HCT116 (cell line): ENCODE data around the gene REG1B. TPM values are rescaled to one million over a fixed set of nuclear protein-coding genes. Genes with fewer than 3 reads are reported as not detected.

Experiments
- ATAC-seq: fragments of 200-7000 bp; cut with Tn5 transposase; 2 replicates; pipeline ENCODE4 v1.9.1; 2020; ENCODE audit warnings: mild to moderate bottlenecking, moderate library complexity
- BruUV-seq: library from RNA; stranded (reverse); fragments of 400-500 nt; replicated peaks from 2 replicates; lab custom pipeline; 2021; lab: Mats Ljungman, UMichigan
- CTCF ChIA-PET: fragments of 300-600 bp; sonication (Branson Sonifier 250); formaldehyde crosslinking; loops from one replicate; lab custom pipeline; 2021; ENCODE audit warnings: antibody characterized with exemption; lab: Charles Lee
- POLR2A ChIA-PET: fragments of 300-600, 350-600 bp; sonication (Branson Sonifier 250); formaldehyde crosslinking; loops from one replicate; lab custom pipeline; 2021; ENCODE audit warnings: antibody characterized with exemption; lab: Charles Lee
- RAD21 ChIA-PET, 2 experiments: fragments of 300-600 bp; sonication (Branson Sonifier 250); formaldehyde crosslinking; loops; one replicate each; lab custom pipeline; 2023; ENCODE audit warnings: low total read pairs in 2 of 2; ENCODE audit not compliant: uncharacterized antibody in 2 of 2, unreplicated experiment in 2 of 2, low non-redundant PET in 1 of 2; lab: Charles Lee
- DNase-seq: peaks from one replicate; pipeline ENCODE4 v3.0.0-alpha.2; 2010; ENCODE audit warnings: low read depth, low spot score
- H2AFZ ChIP-seq: fragments of 200-600 bp; shearing (Covaris generic), sonication (generic); 2 replicates; pipeline ENCODE4 v1.6.1; 2017; ENCODE audit warnings: low read depth, mixed run types, mixed read lengths, antibody characterized with exemption, low read length; ENCODE audit not compliant: poor library complexity, severe bottlenecking
- H3K27ac ChIP-seq: 2 replicates; pipeline ENCODE4 v1.5.1; 2012; ENCODE audit warnings: low read depth, low read length
- H3K27me3 ChIP-seq: fragments of 200-600 bp; sonication (generic); 2 replicates; pipeline ENCODE4 v1.6.1; 2016; ENCODE audit warnings: mixed run types, low read length, mixed read lengths; ENCODE audit not compliant: insufficient read depth
- H3K36me3 ChIP-seq, 2 experiments: fragments of 200-500 bp in 1 of 2; fragments of 200-600 bp in 1 of 2; sonication (Bioruptor generic) in 1 of 2; sonication (generic) in 1 of 2; 2 replicates each; pipeline versions ENCODE4 v1.5.1 to v1.6.1; 2014 to 2016; ENCODE audit warnings: low read length in 2 of 2, inconsistent platforms in 1 of 2, mixed read lengths in 1 of 2, mixed run types in 1 of 2; ENCODE audit not compliant: insufficient read depth in 2 of 2, control insufficient read depth in 1 of 2
- H3K4me1 ChIP-seq, 2 experiments: fragments of 200-600 bp in 1 of 2; sonication (generic) in 1 of 2; 2 replicates each; pipeline versions ENCODE4 v1.5.1 to v1.6.1; 2012 to 2017; ENCODE audit warnings: low read length in 2 of 2, inconsistent platforms in 1 of 2, mild to moderate bottlenecking in 1 of 2, mixed read lengths in 1 of 2, mixed run types in 1 of 2, moderate library complexity in 1 of 2; ENCODE audit not compliant: insufficient read depth in 2 of 2, control insufficient read depth in 1 of 2
- H3K4me2 ChIP-seq: fragments of 200-600 bp; sonication (generic); 2 replicates; pipeline ENCODE4 v1.6.1; 2017; ENCODE audit warnings: mixed run types, low read length, mixed read lengths
- H3K4me3 ChIP-seq, 2 experiments: fragments of 200-600 bp in 1 of 2; sonication (generic) in 1 of 2; replicated peaks in 1 of 2; 2 replicates each; pipeline ENCODE4 v1.5.1; 2011 to 2016; ENCODE audit warnings: low read length in 2 of 2, control low read depth in 1 of 2, low read depth in 1 of 2, mild to moderate bottlenecking in 1 of 2, mixed read lengths in 1 of 2, mixed run types in 1 of 2
- H3K79me2 ChIP-seq: fragments of 200-600 bp; sonication (generic); 2 replicates; pipeline ENCODE4 v1.6.1; 2017; ENCODE audit warnings: mild to moderate bottlenecking, mixed run types, low read length, moderate library complexity, mixed read lengths; ENCODE audit not compliant: insufficient read depth
- H3K9ac ChIP-seq: fragments of 200-600 bp; sonication (generic); 2 replicates; pipeline ENCODE4 v1.6.1; 2016; ENCODE audit warnings: low read length, mixed read lengths
- H3K9me2 ChIP-seq: fragments of 200-600 bp; sonication (generic), shearing (Covaris generic); 2 replicates; pipeline ENCODE4 v1.6.1; 2017; ENCODE audit warnings: mixed run types, mild to moderate bottlenecking, moderate library complexity; ENCODE audit not compliant: insufficient read depth
- H3K9me3 ChIP-seq, 2 experiments: fragments of 200-500 bp in 1 of 2; fragments of 200-600 bp in 1 of 2; sonication (Bioruptor generic) in 1 of 2; sonication (generic) in 1 of 2; 2 replicates each; pipeline ENCODE4 v1.6.1; 2014 to 2017; ENCODE audit warnings: low read length in 2 of 2, mixed read lengths in 2 of 2, inconsistent platforms in 1 of 2, low read depth in 1 of 2, mild to moderate bottlenecking in 1 of 2, mixed run types in 1 of 2, moderate library complexity in 1 of 2; ENCODE audit not compliant: control insufficient read depth in 1 of 2, insufficient read depth in 1 of 2
- H4K20me1 ChIP-seq: fragments of 200-600 bp; sonication (generic), shearing (Covaris generic); 2 replicates; pipeline ENCODE4 v1.6.1; 2017; ENCODE audit warnings: mixed run types, mild to moderate bottlenecking, moderate library complexity; ENCODE audit not compliant: insufficient read depth
- CBX3 ChIP-seq: IDR thresholded peaks from 2 replicates; pipeline ENCODE4 v1.6.1; 2012; ENCODE audit warnings: low read depth
- CEBPB ChIP-seq: IDR thresholded peaks from 2 replicates; pipeline ENCODE4 v1.6.1; 2012; ENCODE audit warnings: low read depth
- EZH2 ChIP-seq: fragments of 200-600 bp; sonication (generic); IDR thresholded peaks from 2 replicates; pipeline ENCODE4 v1.6.1; 2017; ENCODE audit warnings: antibody characterized with exemption, mixed run types
- EZH2phosphoT487 ChIP-seq: fragments of 200-600 bp; IDR thresholded peaks from 2 replicates; pipeline ENCODE4 v1.6.1; 2018; ENCODE audit warnings: antibody characterized with exemption, borderline replicate concordance
- FOSL1 ChIP-seq: IDR thresholded peaks from 2 replicates; pipeline ENCODE4 v1.6.1; 2012; ENCODE audit warnings: low read depth
- JUND ChIP-seq: IDR thresholded peaks from 2 replicates; pipeline ENCODE4 v1.6.1; 2012
- POLR2AphosphoS5 ChIP-seq: IDR thresholded peaks from 2 replicates; pipeline ENCODE4 v1.6.1; 2011; ENCODE audit warnings: mild to moderate bottlenecking, low read depth, low read length, moderate library complexity
- RAD21 ChIP-seq: IDR thresholded peaks from 2 replicates; pipeline ENCODE4 v1.6.1; 2012; ENCODE audit warnings: low read depth, mild to moderate bottlenecking
- SIN3A ChIP-seq: IDR thresholded peaks from 2 replicates; pipeline ENCODE4 v1.6.1; 2012; ENCODE audit warnings: low read depth
- SP1 ChIP-seq: IDR thresholded peaks from 2 replicates; pipeline ENCODE4 v1.6.1; 2012; ENCODE audit warnings: low read depth
- SRF ChIP-seq: IDR thresholded peaks from 2 replicates; pipeline ENCODE4 v1.6.1; 2012; ENCODE audit warnings: low read depth
- TCF7L2 ChIP-seq: IDR thresholded peaks from 2 replicates; pipeline ENCODE4 v1.7.0; 2011; ENCODE audit warnings: borderline replicate concordance, inconsistent platforms; ENCODE audit not compliant: insufficient read depth, insufficient read length; ENCODE audit errors: extremely low read depth
- ZFX ChIP-seq: fragments of 450-650 bp; IDR thresholded peaks from 2 replicates; pipeline ENCODE4 v1.6.1; 2017
- ZNF274 ChIP-seq: fragments of 200-500 bp; sonication (Bioruptor generic); IDR thresholded peaks from 2 replicates; pipeline ENCODE4 v1.6.1; 2014; ENCODE audit warnings: mild to moderate bottlenecking, low read depth, low read length, inconsistent platforms
- intact Hi-C: fragments of 100-400 bp; cut with micrococcal nuclease; formaldehyde crosslinking; loops from 2 replicates; pipeline ENCODE4 v1.10.0; 2022
- total RNA-seq: library from RNA; stranded (reverse); gene quantifications from one replicate; pipeline ENCODE4 v1.2.1, GENCODE V29; 2021; ENCODE audit not compliant: unreplicated experiment
- TF ChIP-seq, protein P1 (sequence below), 3 experiments: fragments of 200-600 bp in 1 of 3; sonication (generic) in 1 of 3; IDR thresholded peaks in 2 of 3; conservative IDR thresholded peaks in 1 of 3; 2 replicates each; pipeline ENCODE4 v1.5.1; 2012 to 2017; ENCODE audit warnings: low read depth in 2 of 3, low read length in 2 of 3, antibody characterized with exemption in 1 of 3, borderline replicate concordance in 1 of 3, control low read depth in 1 of 3, mild to moderate bottlenecking in 1 of 3, mixed read lengths in 1 of 3, mixed run types in 1 of 3, moderate library complexity in 1 of 3; ENCODE audit not compliant: insufficient read depth in 1 of 3
- TF ChIP-seq, protein P2 (sequence below): IDR thresholded peaks from 2 replicates; pipeline ENCODE4 v1.6.1; 2012
- TF ChIP-seq, protein P3 (sequence below): IDR thresholded peaks from 2 replicates; pipeline ENCODE4 v1.6.1; 2012

Gene REG1B
- total RNA-seq, 1 experiment from 2014 or later = 4.2 TPM

DNA sequence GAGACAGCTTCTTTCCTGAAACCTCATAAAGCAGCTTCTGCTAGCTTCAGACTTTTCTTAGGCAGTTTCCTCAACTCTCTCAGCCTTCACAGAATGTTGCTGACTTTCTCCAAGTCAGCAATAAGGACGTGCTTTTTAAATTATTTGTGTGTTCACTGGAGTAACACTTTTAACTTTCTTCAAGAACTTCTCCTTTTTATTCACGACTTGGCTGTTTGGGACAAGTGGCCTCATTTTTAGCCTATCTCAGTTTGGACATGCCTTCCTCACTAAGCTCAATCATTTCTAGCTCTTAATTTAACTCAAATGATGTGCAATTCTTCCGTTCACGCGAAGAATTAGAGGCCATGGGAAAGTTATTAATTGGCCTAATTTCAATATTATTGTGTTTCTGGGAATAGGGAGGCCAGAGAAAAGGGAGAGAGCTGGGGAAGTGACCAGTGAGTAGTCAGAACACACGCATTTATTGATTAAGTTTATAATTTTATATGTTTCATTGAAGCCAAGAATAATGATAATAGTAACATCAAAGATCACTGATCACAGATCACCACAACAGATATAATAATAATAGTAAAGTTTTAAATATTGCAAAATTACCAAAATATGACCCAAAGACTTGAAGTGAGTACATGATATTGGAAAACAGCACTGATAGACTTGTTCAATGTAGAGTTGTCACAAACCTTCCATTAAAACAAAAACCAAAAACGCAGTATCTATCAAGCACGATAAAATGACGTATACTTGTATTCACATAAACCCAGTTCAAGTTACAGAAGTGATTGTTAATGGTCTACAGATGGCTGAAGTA lies 37.3 kb upstream of the REG1B start:
- Histone ChIP-seq H3K27ac (no peak overlapping the region), H3K27me3 (no peaks in the 10 kb centered on the region), H3K4me3 (no peak overlapping the region), H3K4me1 (no peaks in the 10 kb centered on the region), H3K9me3 (peaks cover 0 to 30% of the 10 kb centered on the region in 2 experiments; a peak in 2 of 4 replicates), H3K9me2 (no peaks in the 10 kb centered on the region), H3K36me3 (no peaks in the 10 kb centered on the region), H3K9ac (no peak overlapping the region), H4K20me1 (no peaks in the 10 kb centered on the region), H2AFZ (no peak overlapping the region), H3K4me2 (no peak overlapping the region), H3K79me2 (no peaks in the 10 kb centered on the region)
- TF ChIP-seq ZNF274 = no peak
- no peak for TF ChIP-seq EZH2
- TF ChIP-seq RAD21 = no peak
- TF ChIP-seq, protein P1, sequence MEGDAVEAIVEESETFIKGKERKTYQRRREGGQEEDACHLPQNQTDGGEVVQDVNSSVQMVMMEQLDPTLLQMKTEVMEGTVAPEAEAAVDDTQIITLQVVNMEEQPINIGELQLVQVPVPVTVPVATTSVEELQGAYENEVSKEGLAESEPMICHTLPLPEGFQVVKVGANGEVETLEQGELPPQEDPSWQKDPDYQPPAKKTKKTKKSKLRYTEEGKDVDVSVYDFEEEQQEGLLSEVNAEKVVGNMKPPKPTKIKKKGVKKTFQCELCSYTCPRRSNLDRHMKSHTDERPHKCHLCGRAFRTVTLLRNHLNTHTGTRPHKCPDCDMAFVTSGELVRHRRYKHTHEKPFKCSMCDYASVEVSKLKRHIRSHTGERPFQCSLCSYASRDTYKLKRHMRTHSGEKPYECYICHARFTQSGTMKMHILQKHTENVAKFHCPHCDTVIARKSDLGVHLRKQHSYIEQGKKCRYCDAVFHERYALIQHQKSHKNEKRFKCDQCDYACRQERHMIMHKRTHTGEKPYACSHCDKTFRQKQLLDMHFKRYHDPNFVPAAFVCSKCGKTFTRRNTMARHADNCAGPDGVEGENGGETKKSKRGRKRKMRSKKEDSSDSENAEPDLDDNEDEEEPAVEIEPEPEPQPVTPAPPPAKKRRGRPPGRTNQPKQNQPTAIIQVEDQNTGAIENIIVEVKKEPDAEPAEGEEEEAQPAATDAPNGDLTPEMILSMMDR (IDR thresholded peaks at IDR 0.05 in 2 of 3, conservative IDR thresholded peaks at IDR 0.05 in 1 of 3; ENCODE audit: borderline replicate concordance in 1 of 3, insufficient read depth in 1 of 3, low read depth in 2 of 3, low read length in 2 of 3) = no peak
- no peak for TF ChIP-seq SP1
- TF ChIP-seq ZFX = no peak
- no peak for TF ChIP-seq TCF7L2
- TF ChIP-seq CBX3 = no peak
- TF ChIP-seq, protein P2, sequence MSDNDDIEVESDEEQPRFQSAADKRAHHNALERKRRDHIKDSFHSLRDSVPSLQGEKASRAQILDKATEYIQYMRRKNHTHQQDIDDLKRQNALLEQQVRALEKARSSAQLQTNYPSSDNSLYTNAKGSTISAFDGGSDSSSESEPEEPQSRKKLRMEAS = no peak
- no peak for TF ChIP-seq POLR2AphosphoS5
- TF ChIP-seq, protein P3, sequence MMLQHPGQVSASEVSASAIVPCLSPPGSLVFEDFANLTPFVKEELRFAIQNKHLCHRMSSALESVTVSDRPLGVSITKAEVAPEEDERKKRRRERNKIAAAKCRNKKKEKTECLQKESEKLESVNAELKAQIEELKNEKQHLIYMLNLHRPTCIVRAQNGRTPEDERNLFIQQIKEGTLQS = no peak
- TF ChIP-seq FOSL1 = no peak
- TF ChIP-seq JUND = no peak
- no peak for TF ChIP-seq EZH2phosphoT487
- no peak for TF ChIP-seq SRF
- no peak for TF ChIP-seq SIN3A
- TF ChIP-seq CEBPB = no peak
- intact Hi-C loops = no loop called here
- no TSS peak for BruUV-seq
- DNase-seq (no peak), ATAC-seq (no peak)
- ChIA-PET POLR2A (no interaction called here), RAD21 (no interaction called here), CTCF (no interaction called here)
